SK-N-DZ (cell line): ENCODE measurements around the gene ZHX3.

Experiments used
- DNase-seq: peaks from one replicate; pipeline ENCODE4 v3.0.0-alpha.2; 2015; ENCODE audit warnings: low spot score

Gene ZHX3

DNA sequence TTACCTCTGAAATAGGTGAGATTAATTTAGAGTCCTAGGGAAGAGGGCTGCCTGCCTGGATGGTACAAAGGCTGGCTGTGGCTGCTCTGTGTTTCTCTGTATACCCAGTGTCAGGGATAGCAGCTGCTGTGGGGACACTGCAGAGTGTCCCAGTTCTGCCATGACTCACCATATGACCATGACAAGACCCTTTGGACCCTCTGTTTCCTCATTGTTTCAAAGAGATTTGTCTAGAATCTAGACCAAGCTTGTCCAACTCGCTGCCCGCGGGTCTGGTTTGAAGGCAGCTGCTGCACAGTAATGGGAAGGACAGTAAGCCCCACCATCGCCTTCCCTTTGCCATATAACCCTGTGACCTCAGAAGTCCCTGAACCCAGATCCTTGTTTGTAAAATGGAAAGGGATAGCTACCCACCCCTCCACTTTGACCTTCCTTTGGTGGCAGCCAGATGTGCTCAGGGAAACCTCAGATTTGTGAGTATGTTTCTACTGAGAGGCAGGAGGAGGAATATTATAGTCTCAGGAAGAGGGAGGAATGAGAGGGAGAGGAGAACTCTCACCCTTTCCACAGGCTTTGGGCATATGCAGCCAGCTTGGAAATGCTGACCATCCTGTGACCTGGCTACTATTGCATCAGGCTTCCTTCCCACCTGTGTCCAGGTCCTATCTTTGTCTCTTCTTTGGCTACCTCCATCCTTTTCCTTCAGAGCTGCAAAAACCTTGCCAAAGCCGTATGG is 166.2 kb downstream of the ZHX3 start:
- DNase-seq, result no peak

- DNase-seq, result no peak
These were observed 166.9 kb downstream of the ZHX3 start for GRCh38 chr20:41150664-41151063.

DNA sequence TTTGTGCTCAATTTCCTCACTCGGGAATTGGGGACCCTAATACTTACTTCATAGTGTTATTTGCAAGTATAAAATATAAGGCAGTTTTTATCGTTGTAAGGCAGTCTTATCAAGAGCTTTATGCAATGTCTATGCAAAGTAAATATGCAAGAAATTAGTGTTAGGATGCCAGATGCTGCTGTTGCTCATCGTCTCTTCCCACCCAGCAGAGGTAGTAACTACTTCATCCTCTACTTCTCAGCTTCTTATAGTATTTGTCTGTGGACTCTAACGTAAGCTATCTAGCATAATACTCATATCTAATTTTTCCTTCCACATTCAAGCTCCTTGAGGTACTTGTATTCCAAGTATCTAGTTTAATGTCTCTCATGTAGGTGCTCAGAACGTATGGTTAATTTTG is 168.6 kb downstream of the ZHX3 start:
- no peak for DNase-seq

- no peak for DNase-seq
These were observed 169.8 kb downstream of the ZHX3 start for GRCh38 chr20:41147767-41148191.

DNA sequence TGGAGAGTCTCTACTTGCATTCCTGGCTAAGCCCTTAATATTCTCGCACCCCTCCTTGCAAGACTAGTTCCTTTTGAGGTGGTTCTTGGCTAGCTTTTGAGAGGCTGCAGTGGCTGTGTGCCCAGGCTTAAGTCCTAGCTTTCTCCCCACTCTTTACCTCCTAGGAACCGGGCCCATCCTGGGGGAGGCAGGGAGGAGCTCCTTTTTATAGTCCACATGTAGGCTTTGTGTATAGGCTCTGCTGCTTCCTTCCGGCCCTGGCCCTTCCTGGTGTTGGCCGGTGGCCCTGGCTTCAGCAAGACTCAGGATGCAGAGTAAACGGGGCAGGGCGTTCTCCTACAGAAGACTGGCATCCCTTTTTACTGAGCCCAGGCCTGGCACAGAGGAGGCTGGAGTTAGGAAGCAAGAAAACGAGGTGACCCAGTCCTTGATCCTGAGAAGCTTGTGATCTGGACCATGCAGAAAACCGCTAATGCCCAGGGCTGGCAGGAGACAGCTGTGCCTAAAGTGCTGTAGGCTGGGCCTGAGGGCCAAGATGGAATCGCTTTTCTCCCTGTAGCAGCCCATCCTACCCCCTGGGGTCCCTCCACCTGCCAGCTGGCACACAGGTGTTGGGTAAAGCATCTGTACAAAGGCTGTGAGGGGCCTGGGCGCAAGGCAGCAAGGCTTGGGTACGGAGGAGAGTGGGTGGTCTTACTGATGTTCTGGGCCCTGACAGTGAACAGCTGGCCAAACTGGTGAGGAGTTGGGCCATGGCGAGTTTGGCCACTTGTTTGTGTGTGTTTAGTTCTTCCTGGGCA is 171.5 kb downstream of the ZHX3 start:
- DNase-seq, result no peak

GRCh38 chr20:41145317-41145716 is 172.2 kb downstream of the ZHX3 start:
- DNase-seq, result no peak

GRCh38 chr20:41143354-41143753 is 174.2 kb downstream of the ZHX3 start:
- DNase-seq, result no peak

DNA sequence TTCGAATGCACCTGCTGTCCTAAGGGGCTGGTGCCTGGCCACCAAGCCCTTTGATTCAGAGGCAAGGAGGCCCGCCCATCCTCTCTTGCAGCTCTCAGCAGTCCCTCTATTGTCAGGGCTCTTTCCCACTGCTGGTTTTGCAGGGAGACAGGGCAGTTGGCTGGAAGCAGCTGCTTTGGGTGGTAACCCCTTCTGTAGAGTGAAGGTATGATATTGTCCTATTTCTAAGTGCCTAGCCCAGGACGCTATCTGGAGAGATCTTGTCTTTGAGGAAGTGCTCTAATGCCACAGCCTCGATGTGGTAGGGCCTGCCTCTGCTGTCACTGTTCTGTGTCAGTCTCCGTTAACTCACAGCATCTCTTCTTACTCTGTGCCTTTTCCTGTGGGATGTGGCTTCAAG is 174.6 kb downstream of the ZHX3 start:
- DNase-seq, result peak; percentile 67

- DNase-seq, result no peak
These were observed 175.3 kb downstream of the ZHX3 start for GRCh38 chr20:41142245-41142644.

DNA sequence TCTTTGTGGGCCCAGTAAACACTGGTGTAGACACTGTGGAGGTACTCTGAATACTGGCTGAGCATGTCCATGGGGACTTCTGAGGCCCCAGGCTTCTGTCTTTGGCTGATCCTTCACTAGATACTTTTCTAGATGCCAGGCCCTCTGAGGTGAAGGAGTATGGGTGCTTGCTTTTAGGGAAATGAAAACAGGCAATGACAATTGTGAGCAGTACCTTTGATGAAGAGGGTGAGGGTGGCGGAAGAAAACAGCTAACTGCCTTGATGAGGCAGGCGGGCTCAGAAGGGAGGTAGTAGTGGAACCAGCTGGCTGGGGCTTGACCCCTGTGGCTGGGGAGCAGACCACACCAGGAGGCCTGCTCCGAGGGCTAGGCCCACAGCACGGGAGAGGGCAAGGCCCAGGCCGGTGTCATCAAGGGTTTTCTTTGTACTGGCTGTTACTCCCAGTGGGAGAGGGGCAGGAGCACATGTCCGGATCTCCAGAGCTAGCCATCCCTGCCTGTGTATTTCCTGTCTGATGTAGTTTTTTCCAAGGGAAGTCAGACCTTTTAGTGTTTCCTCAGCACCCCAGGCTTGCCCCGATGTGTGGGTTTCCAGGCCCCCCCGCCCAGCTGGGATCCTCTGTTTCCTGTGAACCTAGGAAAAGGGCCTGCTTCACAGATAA is 176.2 kb downstream of the ZHX3 start:
- no peak for DNase-seq

GRCh38 chr20:41140226-41141133 is 177.1 kb downstream of the ZHX3 start:
- no peak for DNase-seq

DNA sequence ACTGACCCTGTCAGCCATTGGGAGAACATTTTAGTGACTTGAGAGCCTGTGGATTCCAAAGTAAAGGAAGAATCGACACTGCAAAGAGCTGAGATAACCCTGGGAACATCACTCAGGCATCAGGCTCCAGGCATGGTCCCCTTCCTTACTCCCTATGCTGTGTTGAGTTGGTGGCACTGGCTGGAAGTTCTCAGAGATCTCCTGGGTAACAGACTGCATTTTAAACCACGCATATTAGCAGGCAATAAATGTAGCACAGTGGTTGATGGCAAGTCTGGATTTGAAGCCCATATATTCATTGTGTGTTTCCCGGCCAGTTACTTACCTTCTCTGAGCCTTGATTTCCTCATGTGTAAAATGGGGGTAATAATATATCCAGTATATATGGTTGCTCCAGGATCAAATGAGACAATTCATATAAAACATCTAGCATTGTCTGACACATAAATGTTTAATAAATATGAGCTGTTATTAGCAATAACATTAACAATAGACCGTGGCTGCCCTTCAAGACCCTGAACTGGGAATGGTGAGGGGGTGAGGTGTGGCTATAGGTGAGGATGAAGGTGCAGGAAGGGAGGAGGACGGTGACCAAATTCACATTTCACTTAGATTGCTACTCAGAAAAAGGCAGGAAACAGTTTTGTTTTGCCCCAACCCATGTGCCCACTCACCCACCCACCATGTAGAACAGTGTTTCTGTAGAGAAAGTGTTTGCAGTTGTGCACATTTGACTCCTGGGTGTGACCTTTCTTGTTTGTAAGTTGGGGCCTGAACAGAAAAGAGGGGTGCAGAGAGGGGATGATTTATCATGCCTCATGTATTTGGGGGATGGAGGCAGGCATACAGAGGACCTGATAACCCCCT is 178.1 kb downstream of the ZHX3 start:
- no peak for DNase-seq

DNA sequence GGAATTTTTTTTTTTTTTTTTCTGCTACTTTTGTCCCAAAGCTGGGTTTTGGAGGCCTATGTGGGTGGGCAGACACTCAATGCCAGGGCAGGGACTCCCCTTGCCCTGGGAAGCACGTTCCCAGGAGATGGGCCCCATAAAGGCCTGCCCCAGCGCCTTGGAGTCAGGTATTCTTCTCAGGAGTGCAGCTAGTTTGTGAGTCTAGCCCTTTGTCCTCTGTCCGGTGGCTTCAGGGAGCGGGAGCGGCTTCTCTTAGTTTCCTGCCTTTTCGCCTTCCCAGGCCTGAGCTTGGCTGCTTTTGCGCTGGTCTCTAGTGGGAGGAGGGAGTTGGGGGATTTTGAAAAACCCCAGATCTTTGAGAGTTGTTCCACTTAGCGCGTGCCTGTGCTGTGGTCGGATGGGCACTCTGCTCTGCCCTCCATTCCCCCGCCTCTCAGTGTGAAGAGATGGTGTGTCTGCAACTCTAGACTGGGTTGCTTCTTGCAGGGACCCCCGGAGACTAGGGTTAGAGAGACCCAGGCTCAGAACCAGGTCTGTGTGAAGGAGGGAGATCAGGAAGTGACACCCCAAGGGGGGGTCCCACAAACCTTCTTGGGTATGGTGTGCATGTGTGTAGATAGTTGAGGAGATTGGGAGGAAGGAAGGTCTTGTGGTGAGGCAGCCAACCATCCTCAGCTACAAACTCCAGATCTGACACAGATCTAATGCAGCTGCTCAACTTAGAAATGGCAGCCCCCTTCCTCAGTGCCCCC is 178.9 kb downstream of the ZHX3 start:
- DNase-seq, result no peak

DNA sequence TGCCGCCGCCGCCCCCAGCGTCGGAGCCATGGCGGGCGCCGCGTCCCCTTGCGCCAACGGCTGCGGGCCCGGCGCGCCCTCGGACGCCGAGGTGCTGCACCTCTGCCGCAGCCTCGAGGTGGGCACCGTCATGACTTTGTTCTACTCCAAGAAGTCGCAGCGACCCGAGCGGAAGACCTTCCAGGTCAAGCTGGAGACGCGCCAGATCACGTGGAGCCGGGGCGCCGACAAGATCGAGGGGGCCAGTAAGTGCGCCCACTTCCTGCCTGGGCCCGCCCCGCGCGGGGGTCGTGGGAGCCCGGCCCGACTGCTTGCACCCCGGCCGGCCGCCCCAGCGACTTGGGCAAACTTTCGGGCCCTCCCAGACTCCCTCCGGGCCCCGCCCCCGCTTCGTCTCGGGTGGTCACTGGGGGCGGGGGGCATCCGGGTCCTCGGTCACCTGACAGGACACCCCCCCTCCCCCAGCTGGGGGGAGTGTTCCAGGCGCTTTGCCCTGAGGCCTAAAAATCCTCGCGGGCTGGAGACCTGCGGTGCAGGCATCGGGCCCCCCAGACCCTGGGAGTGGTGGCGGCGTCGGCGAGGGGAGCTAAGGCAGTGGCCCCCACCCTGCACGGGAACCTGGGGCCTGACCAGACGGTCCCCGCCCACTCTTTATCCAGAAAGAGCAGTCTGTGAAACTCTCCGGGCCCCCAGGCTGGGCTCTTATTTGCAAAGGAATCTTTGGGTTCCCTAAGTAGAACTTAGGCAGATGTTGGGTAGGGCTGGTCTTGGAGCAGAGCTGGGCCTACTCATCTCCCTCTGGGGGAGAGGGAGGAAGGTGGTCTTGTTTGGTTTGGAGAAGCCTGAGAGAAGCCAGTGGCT is 179.7 kb downstream of the ZHX3 start:
- peak; percentile 79 for DNase-seq

DNA sequence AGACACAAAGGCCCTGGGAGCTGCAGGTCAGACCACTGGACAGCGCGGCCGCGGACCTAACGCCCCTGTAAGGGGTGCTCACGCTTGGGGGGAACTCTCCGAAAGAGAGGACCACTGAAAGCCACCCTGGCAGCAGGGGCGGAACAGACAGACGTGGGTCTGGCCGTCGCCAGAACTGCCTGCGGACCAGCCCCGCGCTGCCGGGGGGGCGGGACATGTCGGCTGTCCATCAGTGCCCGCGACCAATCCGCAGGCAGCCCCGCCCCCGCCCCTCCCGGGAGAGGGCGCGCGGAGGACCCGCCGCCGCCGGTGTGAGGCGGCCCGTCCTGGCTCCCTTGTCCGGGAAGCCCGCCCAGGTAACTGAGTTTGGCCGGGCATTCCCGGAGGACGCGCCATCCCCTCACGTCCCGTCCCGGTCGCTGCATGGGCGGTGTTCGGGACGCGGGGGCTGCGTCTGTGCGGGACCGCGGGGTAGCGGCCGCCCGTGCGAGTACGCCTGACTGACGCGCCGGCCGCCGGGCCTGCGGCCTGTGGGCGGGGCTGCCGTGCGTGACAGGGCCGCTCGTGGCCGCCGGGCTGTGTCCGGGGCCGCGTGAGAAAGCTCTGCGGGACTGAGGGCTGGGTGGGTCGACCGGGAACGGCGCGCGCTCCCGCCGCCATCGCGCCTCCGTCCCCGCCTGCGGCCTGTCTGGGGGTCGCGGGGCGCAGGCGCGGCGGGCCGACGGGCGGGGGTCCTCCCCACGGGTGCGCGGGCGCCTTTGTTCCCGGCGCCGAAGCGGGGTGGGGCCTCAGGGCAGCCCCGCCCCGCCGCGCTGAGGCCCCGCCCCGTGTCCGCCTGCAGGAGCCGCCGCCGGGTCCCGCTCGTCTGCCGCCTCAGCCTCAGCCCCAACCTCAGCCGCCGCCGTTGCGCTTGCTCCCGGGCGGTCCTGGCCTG is 180.6 kb downstream of the ZHX3 start, which contains the start of gene PLCG1:
Gene PLCG1 (plus strand): TSS at position 864 of the 934 bp plus-strand sequence. CDS start 99 bp downstream, outside the sequence.
- peak; percentile 90 for DNase-seq

DNA sequence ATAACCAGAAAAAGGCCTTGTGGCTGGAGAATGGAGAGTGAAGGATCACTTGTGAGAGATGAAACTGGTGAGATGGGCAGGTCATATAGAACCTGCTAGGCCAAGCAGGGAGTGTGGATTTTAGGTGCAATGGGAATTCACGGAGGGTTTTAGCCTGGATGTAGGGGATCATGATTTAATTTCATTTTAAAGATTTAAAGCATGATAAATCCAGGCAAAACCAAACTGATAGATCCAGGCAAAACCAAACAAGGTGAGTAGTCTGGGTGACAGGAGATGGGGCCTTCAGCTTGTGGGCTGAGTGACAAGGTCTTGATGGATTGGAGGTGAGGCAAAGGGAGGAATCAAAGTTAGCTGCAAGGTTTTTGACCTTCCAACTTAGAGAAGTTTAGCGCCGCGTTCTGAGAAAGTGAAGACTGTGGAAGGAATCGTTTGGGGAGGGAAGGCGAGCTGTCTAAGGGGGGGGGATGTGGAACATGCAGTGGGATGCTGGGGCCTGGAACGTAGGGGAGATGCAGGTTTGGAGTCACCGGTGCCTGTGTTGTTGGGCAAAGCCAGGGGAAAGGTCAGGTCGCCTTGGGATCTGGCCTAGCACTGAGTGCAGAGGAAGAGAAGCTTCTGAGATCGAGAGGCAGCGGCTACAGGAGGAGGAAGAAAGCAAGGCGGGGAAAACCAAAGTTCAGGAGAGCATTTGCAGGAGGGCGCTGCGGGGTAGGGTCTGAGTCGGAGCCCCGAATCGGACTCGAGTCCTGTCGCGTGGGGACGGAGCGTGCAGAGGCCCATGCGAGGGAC is 181.4 kb downstream of the ZHX3 start:
- DNase-seq, result no peak
